CD4-positive, alpha-beta T cell treated with Interleukin-12 subunit alpha and Interleukin-12 subunit beta, for 1 hour (primary cell): ENCODE results near the gene CDCA4.

ENCODE experiments used
- DNase-seq: peaks from one replicate; pipeline ENCODE4 v3.0.0-alpha.2; 2020

Gene CDCA4

GRCh38 chr14:104984056-104984894 lies 36.6 kb downstream of the CDCA4 start:
- DNase-seq = no peak

- no peak for DNase-seq
Measured at GRCh38 chr14:104983231-104983721, 37.6 kb downstream of the CDCA4 start.

GRCh38 chr14:104982548-104983230 lies 38.2 kb downstream of the CDCA4 start:
- no peak for DNase-seq

- DNase-seq = no peak
Measured at GRCh38 chr14:104981699-104982541, 39.0 kb downstream of the CDCA4 start.

GRCh38 chr14:104980611-104981531 lies 40.0 kb downstream of the CDCA4 start:
- DNase-seq = no peak

- DNase-seq = no peak
Measured at GRCh38 chr14:104979758-104980610, 40.9 kb downstream of the CDCA4 start.

GRCh38 chr14:104978746-104979691 lies 41.9 kb downstream of the CDCA4 start:
- no peak for DNase-seq

GRCh38 chr14:104977681-104978653 lies 42.9 kb downstream of the CDCA4 start, which contains the start of gene AHNAK2:
Gene AHNAK2 (minus strand): TSS chr14:104978374. CDS start chr14:104978237, 137 bp downstream.
- peak; percentile 58 for DNase-seq

GRCh38 chr14:104977008-104977680 lies 43.7 kb downstream of the CDCA4 start:
- DNase-seq = no peak

GRCh38 chr14:104976198-104977007 lies 44.5 kb downstream of the CDCA4 start:
- peak; percentile 88 for DNase-seq

- peak; percentile 27 for DNase-seq
Measured at GRCh38 chr14:104975481-104976197, 45.2 kb downstream of the CDCA4 start.

GRCh38 chr14:104974665-104975390 lies 46.1 kb downstream of the CDCA4 start:
- DNase-seq = no peak

GRCh38 chr14:104974146-104974541 lies 46.7 kb downstream of the CDCA4 start:
- no peak for DNase-seq

GRCh38 chr14:104973385-104974145 lies 47.3 kb downstream of the CDCA4 start:
- DNase-seq = no peak

- DNase-seq = no peak
Measured at GRCh38 chr14:104973135-104973384, 47.8 kb downstream of the CDCA4 start.
